Activated T-helper 1 cell treated with Interleukin-2 at 50 U/mL for 16 hours (primary cell): ENCODE data around the gene GDF15.
"Not testable (repeated sequence)": the region's sequence is repeated elsewhere in the genome, so short reads cannot be mapped to it uniquely, and the experiment has no call there.

Source experiments
- DNase-seq: peaks from one replicate; pipeline ENCODE4 v3.0.0-alpha.2; 2020; ENCODE audit warnings: low read depth

GDF15 gene

DNA sequence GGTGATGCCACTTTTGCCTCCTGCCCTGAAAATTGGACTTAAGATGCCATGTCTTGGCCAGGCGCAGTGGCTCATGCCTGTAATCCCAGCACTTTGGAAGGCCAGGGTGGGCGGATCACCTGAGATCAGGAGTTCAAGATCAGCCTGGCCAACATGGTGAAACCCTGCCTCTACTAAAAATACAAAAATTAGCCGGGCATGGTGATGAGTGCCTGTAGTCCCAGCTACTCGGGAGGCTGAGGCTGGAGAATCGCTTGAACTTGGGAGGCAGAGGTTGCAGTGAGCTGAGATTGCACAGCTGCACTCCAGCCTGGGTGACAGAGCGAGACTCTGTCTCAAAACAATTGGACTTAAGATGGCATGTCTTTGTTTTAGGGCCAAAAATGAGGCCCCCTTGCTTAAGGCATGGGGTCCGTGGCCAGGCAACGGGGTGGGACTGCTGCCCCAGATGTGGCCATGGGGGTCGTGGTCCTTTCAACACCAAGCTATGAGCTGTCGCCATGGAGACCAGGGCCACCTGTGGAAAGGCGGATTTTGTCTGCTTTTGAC is 21.6 kb upstream of the GDF15 start:
- DNase-seq = not testable (repeated sequence)

DNA sequence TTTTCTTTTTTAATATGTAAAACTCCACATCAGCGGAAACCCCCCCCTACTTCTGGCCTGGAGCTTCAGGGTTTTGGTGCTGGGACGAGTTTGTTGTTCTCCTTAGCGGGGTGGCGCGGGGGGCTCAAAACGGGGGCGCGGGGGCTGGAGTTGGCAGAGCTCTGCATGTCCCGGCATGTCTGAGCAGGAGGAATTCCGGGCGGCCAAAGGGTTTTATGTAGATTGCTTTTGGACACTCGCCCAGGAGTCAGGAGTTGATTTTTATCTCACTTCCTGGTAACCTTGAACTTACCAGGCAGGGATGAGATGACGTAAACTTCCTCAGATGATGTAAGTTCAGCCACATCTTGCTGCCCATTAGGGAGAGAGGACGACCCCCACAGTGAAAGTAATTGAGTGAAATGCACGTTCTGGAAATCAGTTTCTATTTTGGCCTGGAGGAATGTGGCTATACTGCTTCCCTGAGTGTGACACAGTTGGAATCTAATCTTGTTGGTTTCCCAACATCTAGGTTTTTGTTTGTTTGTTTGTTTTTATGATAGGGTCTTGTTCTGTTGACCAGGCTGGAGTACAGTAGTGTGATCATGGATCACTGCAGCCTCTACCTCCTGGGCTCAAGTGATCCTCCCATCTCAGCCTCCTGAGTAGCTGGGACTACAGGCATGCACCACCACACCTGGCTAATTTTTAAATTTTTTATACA is 21.0 kb upstream of the GDF15 start:
- no peak for DNase-seq

DNA sequence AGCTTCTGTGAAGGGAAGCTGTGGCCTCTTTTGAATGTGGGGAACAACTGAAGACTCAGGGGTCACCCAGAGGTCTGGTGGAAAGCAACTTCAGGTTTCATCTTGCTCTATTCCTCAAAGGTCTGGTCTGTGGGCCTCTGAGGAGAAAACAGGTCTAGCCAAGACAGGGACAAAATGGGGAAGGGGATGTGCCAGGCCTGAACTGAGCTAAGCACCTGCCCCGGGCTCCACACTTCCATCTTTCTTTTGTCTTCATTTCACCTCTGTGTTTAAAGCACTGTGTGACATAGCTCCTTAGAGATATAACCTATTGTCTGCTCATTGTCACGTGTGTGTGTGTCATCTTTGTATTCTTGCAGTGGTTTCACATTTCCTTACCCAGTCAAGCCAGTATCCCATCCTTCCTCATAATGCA is 19.9 kb upstream of the GDF15 start:
- no peak for DNase-seq

DNA sequence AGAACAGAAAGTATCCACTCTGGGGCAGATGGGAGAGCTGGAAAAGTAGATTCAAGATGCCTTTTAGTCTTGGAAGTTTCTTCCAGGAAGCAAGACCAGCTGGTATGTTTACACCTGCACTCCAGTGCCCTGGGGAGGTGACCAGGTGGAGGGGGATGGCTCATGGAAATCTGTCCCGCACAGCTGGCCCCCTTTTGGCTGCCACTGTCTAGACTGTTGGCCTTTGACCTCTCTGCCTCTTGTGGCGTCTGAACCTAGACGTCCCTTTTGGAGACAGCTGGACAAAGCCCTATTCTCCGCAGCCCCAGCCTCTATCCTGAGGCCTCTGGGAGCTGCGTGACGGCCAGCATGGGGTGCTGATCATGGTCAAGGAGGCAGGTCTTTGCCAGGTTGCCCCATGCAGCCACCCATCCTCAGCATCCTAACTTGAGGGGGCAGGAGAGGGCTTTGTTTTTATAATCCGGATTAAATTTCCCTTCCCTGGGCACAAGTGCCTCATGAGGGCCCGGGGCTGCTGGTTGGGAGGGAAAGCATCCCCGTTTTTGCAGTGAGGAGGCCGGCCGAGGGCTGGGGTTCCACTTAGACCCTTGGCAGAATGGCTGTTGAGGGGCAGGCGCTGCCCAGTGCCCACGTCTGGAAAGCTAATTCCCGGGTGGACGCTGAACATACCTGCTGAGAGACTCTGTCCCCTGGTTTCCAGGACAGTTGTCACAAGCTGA is 17.3 kb upstream of the GDF15 start:
- DNase-seq = no peak

DNA sequence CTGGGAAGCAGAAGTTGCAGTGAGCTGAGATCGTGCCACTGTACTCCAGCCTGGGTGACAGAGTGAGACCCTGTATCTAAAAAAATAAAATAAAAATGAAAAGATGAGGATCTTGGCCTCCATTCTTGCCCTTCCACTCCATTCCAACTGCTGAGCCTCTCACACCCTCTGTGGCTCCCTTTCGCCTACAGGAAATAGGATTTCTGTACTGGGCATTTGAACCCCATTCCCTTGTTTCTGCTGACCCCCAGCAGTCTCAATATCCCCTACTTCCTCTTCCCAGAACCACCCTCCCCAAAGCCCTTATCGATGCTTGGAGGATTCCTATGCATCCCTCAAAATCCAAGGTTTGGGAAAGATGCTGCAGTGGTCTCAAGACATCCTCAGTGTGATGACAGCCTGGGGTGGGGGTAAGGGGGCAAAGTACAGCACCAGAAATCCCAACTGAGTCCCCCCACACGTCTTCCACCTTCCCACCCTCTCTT is 12.5 kb upstream of the GDF15 start:
- DNase-seq = no peak

DNA sequence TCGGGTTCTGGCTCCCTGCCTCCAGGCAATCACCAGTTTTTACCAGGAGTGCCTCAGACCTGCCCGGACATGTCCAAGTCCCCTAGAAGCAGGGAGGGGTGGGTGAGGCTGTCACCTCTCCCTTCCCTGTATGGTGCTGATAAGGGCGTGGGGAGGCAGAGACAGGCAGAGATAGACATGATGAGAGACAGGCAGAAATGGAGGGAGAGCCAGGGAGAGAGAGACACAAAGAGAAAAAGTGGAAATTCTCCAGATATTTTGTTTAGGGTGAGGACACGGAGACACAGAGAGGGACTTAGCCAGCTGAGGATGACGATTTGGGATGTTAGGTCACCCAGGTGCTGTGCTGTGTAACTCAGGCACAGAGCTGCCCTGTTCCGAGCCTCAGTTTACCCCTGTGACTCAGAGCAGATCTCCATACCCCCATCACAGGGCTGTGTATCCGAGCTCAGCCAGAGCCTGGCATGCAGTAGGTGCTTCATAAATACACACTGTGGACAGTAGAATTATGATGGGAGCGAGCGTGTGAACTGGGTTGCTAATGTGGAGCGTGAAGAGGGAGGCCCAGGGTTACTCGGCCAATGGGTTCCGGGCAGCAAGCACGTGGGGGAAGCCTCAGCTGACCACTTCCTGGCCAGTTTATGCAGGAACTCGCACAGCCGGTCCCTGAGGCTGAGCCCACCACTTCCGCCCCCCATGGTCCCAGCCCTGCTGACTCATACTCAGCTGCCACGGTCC is 11.9 kb upstream of the GDF15 start:
- DNase-seq = peak; percentile 8

DNA sequence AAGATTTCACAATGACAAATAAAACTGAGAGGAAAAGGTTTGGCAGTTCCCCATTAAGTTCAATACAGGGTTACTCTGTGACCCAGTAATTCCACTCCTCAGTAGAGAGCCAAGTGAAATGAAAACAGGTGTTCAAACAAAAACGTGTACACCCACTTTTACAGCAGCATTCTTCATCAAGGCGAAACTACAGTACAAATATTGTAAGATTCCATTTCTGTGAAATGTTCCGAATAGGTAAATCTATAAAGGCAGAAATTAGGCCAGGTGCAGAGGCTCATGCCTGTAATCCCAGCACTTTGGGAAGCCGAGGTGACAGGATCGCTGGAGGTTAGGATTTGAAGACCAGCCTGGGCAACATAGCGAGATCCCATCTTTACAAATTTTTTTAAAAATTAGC is 8.9 kb upstream of the GDF15 start:
- DNase-seq = no peak

DNA sequence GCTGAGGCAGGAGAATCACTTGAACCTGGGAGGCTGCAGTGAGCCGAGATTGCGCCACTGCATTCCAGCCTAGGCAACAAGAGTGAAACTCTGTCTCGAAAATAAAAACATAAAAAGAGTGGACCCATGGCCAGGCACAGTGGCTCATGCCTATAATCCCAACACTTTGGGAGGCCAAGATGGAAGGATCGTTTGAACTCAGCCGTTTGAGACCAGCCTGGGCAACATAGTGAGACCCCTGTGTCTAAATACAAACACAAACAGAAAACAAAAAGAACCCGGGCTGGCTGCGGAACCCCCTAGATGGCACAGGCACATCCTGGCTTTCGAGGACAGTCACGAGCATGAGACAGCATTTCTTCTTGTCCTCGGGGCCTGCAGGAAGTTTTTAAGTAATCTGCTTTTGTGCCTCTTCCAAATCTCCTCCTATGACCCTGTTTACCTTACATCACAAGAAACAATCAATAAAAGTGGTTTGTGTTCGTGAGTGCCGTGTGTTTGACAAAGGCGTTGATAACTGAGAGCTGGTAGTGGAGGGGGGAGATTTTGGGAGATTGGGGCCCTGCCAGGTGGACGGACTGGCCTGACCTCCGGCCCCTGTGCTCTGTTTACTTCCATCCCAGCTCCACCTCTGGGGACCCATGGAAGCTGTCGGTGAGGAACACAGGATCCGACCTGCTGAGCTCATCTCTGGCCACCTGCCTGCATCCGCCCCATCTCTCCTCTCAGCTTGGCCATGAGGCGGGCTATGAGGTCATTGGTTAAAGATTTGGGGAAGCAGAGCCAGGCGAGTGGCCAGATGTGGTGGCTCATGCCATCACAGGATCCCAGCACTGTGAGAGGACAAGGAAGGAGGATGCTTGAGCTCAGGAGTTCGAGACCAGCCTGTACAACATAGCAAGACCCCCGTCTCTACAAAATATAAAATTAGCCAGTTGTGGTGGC is 5.9 kb upstream of the GDF15 start:
- no peak for DNase-seq

DNA sequence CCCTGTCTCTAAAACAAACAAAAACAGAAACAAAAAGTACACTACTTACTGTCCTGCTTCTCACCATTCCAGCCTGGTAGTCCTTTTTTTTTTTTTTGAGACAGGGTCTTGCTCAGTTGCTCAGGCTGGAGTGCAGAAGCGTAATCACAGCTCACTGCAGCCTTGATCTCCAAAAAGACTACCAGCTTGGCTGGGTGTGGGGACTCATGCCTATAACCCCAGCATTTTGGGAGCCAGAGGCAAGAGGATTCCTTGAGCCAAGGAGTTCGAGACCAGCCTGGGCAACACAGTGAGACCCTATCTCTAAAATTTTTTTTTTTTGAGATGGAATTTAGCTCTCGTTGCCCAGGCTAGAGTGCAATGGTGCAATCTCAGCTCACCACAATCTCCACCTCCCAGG is 5.1 kb upstream of the GDF15 start:
- no peak for DNase-seq

DNA sequence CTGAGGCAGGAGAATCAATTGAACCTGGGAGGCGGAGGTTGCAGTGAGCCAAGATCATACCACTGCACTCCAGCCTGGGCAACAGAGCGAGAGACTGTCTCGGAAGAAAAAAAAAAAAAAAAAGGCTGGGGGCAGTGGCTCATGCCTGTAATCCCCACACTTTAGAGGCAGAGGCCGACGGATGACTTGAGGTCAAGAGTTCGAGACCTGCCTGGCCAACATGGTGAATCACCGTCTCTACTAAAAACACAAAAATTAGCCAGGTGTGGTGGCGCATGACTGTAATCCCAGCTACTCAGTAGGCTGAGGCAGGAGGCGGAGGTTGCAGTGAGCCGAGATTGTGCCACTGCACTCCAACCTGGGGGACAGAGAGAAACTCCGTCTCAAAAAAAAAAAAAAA is 2.3 kb upstream of the GDF15 start:
- not testable (repeated sequence) for DNase-seq

DNA sequence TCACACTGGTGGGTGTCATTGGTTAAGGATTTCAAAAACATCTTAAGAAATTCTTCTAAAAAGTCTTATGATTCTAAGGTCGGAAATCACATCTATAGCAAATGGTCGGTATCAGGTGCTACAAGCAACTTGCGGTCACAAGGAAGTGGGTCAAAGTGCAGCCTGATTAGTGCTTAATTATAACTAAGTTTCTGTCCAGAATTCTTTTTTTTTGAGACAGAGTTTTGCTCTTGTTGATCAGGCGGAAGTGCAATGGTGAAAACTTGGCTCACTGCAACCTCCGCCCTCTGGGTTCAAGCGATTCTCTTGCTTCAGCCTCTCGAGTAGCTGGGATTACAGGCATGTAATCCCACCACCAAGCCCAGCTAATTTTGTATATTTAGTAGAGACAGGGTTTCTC is 1.2 kb upstream of the GDF15 start:
- DNase-seq = no peak

DNA sequence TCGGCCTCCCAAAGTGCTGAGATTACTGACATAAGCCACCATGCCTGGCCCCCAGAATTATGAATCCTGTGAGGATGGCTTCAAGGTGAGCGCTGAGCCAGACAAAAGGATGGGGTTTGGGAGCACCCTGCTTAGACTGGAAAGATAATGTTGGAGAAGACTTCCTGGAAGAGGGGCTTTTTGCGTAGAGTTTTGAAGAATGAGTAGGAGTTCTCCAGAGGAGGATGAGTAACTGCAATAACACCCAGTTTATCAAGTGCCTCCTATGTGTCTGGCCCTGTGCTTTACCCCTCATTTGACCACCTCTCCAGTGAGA is 641 bp upstream of the GDF15 start:
- DNase-seq = no peak

DNA sequence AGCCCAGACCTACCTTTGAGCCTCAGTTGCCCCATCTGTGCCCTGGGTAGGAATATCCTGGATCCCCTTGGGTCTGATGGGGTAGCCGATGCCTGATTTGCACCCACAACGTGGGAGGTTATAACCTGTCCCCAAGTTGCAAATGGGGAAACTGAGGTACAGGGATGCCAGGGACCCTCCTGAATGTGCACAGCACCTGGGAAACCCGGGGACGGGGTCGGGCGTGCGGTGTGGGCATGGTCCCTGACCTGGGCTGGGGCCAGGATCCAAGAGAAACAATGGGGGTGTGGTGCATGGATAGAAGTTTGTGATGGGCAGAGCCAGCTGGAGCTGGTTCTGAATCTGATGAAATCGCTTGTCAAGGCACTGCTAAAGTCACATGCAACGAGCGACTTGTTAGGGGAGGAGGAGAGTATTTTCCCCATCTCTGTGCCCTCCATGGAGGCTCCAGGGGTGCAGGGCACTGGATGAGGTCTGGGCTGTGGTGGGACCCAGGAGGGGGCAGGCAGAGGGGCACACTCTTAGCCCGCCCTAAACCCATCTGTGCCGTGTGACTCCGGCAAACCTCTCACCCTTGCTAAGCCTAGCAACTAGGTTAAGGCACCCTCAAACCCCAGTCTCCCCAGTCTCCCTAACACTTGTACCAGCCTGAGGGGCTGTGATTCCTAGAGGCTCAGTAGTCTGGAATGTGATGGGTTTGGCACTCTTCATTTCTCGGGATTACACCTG is 749 bp downstream of the GDF15 start:
- DNase-seq = no peak

DNA sequence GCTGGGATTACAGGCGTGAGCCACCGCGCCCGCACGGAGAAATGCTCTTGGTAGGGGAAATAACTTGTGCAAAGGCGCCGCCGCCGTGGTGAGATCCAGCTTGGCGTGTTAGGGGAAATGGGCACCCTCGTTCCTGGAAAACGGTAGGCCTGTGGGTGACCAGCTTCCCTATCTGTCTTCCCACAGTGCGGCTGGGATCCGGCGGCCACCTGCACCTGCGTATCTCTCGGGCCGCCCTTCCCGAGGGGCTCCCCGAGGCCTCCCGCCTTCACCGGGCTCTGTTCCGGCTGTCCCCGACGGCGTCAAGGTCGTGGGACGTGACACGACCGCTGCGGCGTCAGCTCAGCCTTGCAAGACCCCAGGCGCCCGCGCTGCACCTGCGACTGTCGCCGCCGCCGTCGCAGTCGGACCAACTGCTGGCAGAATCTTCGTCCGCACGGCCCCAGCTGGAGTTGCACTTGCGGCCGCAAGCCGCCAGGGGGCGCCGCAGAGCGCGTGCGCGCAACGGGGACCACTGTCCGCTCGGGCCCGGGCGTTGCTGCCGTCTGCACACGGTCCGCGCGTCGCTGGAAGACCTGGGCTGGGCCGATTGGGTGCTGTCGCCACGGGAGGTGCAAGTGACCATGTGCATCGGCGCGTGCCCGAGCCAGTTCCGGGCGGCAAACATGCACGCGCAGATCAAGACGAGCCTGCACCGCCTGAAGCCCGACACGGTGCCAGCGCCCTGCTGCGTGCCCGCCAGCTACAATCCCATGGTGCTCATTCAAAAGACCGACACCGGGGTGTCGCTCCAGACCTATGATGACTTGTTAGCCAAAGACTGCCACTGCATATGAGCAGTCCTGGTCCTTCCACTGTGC is 2.4 kb downstream of the GDF15 start:
- peak; percentile 69 for DNase-seq

DNA sequence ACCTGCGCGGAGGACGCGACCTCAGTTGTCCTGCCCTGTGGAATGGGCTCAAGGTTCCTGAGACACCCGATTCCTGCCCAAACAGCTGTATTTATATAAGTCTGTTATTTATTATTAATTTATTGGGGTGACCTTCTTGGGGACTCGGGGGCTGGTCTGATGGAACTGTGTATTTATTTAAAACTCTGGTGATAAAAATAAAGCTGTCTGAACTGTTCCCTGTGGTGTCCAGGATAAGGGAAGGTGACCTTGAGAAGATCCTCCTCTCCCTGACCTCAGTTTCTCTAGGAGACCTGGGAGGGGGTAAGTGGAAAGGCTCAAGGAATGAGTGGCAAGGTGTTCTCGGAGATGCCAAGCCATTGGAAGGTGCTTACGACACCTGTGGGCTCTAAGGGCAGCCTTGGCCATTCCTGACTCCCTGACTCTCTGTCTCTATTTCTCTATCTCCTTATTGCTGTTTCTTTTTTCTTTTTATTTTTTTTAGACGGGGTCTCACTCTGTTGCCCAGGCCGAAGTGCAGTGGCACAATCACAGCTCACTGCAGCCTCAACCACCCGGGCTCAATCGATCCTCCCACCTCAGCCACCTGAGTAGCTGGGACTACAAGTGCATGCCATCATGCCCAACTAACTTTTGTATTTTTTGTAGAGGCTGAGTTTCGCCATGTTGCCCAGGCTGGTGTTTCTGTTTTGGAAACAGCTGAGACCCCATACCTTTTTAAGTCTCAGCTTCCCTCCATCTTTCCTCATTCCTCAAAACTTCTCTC is 3.2 kb downstream of the GDF15 start:
- DNase-seq = no peak

DNA sequence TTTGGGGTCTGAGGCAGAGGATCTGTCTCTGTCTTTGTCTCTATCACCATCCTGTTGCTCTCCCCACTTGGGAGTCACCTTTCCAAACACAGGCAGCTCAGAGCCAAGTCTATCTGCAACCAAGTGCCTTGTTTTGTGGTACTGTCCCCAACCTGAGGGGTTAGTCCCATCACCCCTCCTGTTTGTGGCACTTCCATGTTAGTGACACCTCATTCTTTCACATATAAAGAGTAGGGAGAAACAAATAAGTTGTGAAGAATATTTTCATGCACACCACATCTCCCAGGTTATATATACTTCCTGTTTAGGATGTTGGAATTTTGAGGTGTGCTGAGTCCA is 3.7 kb downstream of the GDF15 start:
- no peak for DNase-seq

DNA sequence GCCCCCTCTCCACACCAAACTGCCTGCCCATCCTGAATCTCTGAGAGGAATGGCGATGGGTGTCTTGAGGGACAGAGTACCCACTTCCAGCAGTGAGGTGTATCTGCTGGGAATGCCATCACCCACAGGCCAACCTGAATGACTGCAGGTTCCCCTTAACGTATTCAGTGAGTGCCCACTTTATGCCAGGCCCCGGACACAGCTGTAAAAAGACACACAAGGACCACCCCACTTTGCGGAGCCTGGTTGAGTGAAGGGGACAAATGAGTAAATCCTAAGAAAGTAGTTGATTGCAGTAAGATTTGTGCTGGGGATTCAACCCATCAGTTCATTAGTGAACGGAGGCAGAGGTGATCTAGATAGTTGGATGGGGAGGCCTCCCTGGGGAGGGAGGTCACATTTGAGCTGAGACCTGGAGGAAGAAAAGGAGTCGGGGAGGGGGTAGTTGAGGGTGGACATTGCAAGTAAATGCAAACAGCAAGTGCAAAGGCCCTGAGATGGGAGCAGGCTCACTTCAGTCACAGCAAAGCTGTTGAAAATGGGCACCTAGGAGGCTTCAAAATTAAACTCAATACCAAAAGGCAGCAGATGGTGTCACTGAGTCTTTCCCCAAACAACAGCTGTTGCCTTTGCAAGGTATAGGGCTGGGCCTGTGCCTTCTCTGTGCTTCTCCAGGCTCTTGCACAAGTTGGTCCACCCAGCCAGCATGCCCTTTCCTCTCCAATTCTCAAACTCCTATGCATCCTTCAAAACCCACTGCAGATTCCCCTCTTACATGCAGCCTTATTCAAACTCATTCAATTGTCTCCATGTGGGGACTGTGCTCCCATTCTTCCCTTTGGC is 4.3 kb downstream of the GDF15 start:
- no peak for DNase-seq

DNA sequence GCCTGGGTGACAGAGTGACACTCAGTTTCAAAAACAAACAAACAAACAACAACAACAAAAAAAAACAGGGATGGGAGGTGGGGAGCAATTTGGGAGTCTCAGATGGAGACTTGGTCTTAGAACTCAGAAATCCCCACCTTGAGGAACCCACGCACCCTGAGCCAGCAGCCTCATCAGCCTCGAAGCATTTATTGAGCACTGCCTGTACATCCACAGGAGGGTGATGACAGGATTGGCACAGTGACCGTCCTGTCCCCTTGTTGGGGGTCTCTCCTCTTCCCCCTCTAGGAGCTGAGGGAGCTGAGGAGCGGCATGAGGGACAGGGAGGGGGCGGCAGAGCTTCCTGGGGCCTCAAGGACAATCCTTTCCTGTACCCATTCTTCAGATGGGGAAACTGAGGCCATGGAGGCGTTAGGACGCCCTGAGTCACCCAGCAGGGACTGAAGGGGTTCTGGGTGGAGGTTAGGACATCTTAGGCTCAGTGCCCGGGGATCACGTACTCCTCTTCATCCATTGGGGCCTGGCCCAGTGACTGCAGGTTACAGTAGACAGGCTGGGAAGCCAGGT is 5.6 kb downstream of the GDF15 start:
- no peak for DNase-seq
